ENCODE results near the gene BAG5.

DNA sequence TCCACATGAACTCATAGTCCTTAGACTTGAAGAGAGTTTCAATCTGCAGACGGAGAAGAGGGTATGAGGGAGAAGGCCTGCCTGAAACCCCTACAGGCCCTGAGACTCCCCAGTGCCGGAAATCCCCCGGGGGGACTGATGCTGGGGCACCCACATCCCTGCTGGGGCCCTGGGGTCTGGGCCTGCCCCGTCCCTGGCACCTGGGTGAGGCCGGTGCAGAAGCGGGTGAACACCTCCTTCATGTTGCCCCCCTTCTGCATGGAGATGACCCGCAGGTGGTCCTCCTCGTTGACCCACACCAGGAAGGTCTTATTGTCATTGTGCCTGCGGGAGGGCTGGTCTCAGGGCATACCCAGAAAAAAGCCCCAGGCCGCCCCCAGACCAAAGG is 42.2 kb downstream of the BAG5 start:
- TF ChIP-seq EZH2 (IDR thresholded peaks at IDR 0.05) (no peak), POLR2AphosphoS5 (IDR thresholded peaks at IDR 0.05; ENCODE audit: borderline replicate concordance, low read depth, low read length) (peak; percentile 6; the same call in 1 of the 2 replicates), FOXP2 (optimal IDR thresholded peaks at IDR 0.05; ENCODE audit: control extremely low read depth, extremely low read length, insufficient read depth) (no peak)

Measured in SK-N-MC (cell line).